ENCODE data around the gene CD7. TPM values are rescaled to one million over a fixed set of nuclear protein-coding genes. Genes with fewer than 3 reads are reported as not detected.

The CD7 gene
- total and polyA plus RNA-seq, 9 of the 15 experiments (the other 6 are each of a cell fraction or from before 2014, with no cell fraction given): 0.21 to 0.35 TPM; not detected in 7

- in situ Hi-C loops (cut with MboI): no loop called here
Measured at GRCh38 chr17:82348866-82349265, 31.5 kb upstream of the CD7 start.

More at GRCh38 chr17:82348866-82349265, 31.5 kb upstream of the CD7 start:
- intact Hi-C loops (cut with micrococcal nuclease): loop anchor here (10.0 kb wide), 1 partner anchor 314 kb away; the partner anchor contains the start of genes DCXR and RAC3
- Histone ChIP-seq H3K9me3 (replicated peaks; ENCODE audit: control insufficient read depth, insufficient read depth, low read depth, low read length) (no peaks in the 10 kb centered on the region), H3K27ac (ENCODE audit: extremely low read depth, low read depth, low read length) (no peak overlapping the region), H3K9me1 (ENCODE audit: control insufficient read depth, insufficient read depth, low read length) (no peaks in the 10 kb centered on the region), H3K9ac (ENCODE audit: insufficient read depth in 1 of 2, low read depth in 2 of 2, low read length in 2 of 2) (peak overlapping the region in 1 of 2 experiments; percentile 75; a peak in 1 of 4 replicates), H2AFZ (ENCODE audit: low read depth, low read length) (peak overlapping the region; percentile 49; the same call in 1 of the 2 replicates), H4K20me1 (replicated peaks; ENCODE audit: control insufficient read depth, insufficient read depth, low read length) (no peaks in the 10 kb centered on the region), H3K36me3 (ENCODE audit: control insufficient read depth, insufficient read depth, low read length) (no peaks in the 10 kb centered on the region), H3K4me2 (ENCODE audit: insufficient read depth, low read length) (no peak overlapping the region; the same call in 1 of the 2 replicates), H3K27me3 (ENCODE audit: control insufficient read depth in 2 of 2, insufficient read depth in 2 of 2, low read length in 2 of 2) (no peaks in the 10 kb centered on the region), H3K4me1 (replicated peaks in 1 of 2; ENCODE audit: control insufficient read depth in 2 of 2, insufficient read depth in 2 of 2, low read length in 2 of 2) (peaks cover 39 to 78% of the 10 kb centered on the region in 2 experiments), H3K79me2 (ENCODE audit: control insufficient read depth, insufficient read depth, low read length) (no peaks in the 10 kb centered on the region), H3K4me3 (no peak overlapping the region)
- ATAC-seq: no peak
- CTCF ChIA-PET (ENCODE audit: low intra/inter-chr PET ratio): no interaction called here
- TF ChIP-seq MEF2A (IDR thresholded peaks at IDR 0.05; ENCODE audit: control insufficient read depth, low read depth, low read length) (no peak), FOS (IDR thresholded peaks at IDR 0.05; ENCODE audit: extremely low read depth, insufficient read length) (no peak), ZNF184 (CRISPR knock-in tag; IDR thresholded peaks at IDR 0.05) (no peak), TFAM (CRISPR knock-in tag; conservative IDR thresholded peaks at IDR 0.05) (no peak), CCAR2 (IDR thresholded peaks at IDR 0.05; ENCODE audit: low read depth, low read length) (no peak), ZNF395 (CRISPR knock-in tag; IDR thresholded peaks at IDR 0.05) (no peak)
- no peak for DNase-seq (ENCODE audit: extremely low read depth in 1 of 4, low spot score in 3 of 4)
- POLR2A ChIA-PET: interaction anchor here (0.8 to 1.7 kb wide), 3 partner anchors 9 to 69 kb away, joined by 3 to 4 read pairs (median 4); partner anchors contain the start of gene HEXD
- no TSS peak for BruUV-seq (replicated peaks)
- no peak for FAIRE-seq
- WGBS (ENCODE audit: insufficient coverage, low coverage, missing lambda C conversion rate): 49% methylated on average over 10 of the region's 11 CpGs

Measured in K562 (cell line).